Femur (tissue), 1 donor: ENCODE measurements around the gene IMPG1.

Experiments
- DNase-seq: peaks from one replicate; pipeline ENCODE4 v3.0.0-alpha.2; 2017

The IMPG1 gene

DNA sequence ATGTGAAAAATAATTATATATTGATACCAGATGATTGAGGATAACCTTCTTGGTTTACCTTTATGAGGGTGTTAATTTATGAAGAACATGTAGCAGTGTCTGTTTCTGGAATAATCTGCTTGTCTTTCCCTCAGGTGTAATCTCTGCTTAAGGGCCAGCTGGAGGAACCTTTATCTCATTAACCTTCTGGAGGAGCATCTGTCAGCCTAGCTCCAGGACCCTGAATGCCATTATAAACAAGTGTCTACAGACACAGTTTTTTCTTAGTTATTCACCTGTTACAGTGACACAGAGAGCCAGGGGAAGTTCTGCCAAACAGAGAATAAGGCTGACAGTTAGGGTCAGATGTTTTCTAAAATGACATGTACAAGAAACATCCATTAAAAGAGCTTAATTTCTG lies at the start of gene IMPG1:
IMPG1 (minus strand) TSS at position 101 of the 400 bp plus-strand sequence. CDS start 174 bp downstream, outside the sequence.
- DNase-seq: no peak

DNA sequence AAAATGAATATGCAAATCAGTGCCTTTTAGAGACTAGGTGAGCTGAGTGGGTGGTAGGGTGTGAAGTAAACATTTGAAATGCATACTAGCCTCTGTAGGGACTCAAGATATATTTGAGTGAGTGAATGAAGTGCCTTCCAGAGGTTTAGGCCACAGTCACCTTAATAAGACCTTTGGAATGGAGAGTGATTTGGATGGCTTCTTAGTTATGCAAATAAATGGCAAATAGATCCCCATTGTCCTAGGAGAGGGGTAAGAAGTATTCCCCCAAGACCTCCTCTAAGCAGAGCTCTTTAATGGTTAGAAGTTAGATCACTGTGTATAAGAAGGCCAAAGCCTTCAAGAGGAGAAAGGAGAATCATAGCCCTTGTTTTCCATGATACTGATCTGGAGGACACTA lies 47.8 kb upstream of the IMPG1 start:
- no peak for DNase-seq

- DNase-seq: no peak
Measured at GRCh38 chr6:76073281-76073680, 819 bp upstream of the IMPG1 start.

DNA sequence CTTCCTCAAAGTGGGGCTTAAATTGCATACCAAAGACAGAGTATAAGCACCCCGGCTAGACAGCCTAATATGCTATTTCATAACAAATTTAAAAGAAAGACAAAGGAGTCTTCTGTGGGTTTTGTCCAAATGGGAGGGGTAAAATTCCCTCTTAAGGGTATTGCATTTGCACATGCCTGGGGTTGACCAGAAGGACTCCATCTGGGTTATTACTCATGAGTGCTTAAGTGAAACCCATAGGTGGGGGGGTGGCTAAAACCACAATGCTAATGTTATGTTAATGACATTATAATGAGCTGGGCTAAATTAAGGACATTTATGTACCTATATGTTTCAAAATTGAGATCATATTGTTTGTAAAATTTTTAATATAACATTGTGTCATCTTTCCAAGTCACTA lies 15.0 kb downstream of the IMPG1 start:
- DNase-seq: no peak

GRCh38 chr6:76052314-76052713 lies 20.1 kb downstream of the IMPG1 start:
- DNase-seq: no peak

GRCh38 chr6:76043690-76044089 lies 28.8 kb downstream of the IMPG1 start:
- no peak for DNase-seq

DNA sequence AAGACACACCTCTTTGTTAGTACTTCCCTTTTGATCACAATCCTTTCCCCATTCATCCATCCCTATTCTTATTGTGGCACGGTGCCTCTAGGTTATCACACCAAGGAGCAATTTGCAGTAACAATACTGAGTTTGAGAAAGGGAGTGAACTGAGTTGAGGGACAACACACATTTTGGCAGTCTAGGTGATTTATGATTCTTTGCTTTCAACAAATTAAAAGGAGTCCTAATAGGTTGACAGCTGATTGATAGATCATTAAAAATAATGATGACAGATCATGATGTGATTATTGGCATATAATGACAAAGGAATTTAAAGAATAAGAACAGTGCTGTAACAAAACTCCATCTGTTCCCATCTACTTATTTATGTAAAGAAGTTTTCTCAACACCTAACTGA lies 36.7 kb downstream of the IMPG1 start:
- no peak for DNase-seq

- DNase-seq: no peak
Measured at GRCh38 chr6:76026101-76026500, 46.4 kb downstream of the IMPG1 start.

- no peak for DNase-seq
Measured at GRCh38 chr6:76014626-76015530, 57.6 kb downstream of the IMPG1 start.

DNA sequence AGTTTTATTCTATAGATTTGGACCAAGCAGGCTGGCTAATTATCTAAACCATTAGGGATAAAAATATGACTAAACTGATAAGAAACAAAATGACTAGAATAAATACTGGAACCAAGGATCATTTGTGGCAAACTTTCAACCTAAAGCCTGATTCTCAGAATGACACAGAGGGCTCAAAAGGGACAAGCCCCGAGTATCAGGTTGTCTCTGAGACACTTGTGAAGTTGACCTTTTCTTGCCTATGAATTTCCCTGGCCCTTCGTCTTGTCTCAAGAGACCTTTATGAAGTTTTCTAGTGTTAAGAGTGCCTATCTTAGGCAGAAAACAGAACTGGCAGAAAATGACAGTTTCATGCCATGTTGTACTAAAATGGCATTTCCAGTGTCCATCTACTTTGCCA lies 68.3 kb downstream of the IMPG1 start:
- DNase-seq: no peak

GRCh38 chr6:76003686-76004085 lies 68.8 kb downstream of the IMPG1 start:
- DNase-seq: no peak

- no peak for DNase-seq
Measured at GRCh38 chr6:76003113-76003512, 69.3 kb downstream of the IMPG1 start.

DNA sequence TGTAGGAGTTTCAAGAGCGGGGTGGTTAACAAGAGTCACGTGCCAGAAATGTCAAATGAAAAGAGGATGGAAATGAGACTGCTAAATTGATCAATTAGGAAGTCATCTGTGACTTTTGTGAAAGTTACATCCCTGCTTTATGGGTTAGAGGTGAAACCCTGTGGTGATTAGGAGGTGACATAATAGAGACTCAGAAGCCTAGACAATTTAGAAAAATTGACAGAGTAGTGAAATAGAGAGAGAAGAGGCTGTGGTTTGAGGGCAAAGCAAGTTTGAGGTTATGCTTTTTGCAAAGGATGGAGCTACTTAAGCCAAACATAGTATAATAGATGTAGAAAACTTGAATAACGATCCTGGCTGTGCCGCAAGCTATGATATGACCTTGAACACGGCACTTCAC lies 71.8 kb downstream of the IMPG1 start:
- DNase-seq: no peak

- no peak for DNase-seq
Measured at GRCh38 chr6:75997696-75998095, 74.8 kb downstream of the IMPG1 start.

DNA sequence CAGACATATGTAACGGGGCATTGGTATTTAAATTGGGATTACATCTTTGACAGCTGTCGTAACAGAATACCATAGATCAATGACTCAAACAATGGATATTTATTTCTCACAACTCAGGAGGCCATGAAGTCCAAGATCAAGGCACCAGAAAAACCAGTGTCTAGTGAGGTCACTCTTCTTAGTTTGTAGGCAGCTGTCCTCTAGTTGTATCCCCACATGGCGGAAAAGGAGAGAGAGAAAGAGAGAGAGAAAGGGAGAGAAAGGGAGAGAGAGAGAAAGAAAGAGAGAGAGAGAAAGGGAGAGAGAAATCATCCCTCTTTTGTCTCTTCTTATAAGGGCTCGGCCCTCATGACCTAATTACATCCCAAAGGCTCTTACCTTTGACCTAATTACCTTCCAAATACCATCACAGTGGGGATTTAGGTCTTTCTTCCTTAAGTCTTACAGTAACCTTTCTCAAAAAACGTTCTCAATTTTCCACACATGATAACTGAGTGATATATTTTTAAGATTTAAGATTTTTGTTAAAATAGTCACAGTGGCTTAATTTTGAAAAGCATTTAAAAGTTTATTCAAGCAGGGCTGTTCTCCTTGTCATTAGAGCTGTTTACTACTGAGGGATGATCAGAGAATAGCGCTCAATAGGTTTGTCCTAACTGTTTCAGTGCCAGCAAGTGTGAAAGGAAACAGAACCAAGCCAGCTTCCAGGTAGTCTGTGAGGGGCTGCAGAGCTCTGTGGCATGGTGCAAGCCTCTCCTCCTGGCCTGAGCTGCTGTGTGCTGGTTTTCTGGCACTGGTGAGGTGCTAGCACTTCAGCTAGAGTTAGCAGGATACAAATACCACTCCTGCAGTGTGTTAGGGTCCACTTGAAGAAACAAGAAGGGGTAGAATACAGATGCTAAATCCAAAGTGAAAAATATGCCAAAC lies 79.0 kb downstream of the IMPG1 start:
- DNase-seq: no peak

- DNase-seq: no peak
Measured at GRCh38 chr6:75991941-75992340, 80.5 kb downstream of the IMPG1 start.

- DNase-seq: no peak
Measured at GRCh38 chr6:75986935-75987334, 85.5 kb downstream of the IMPG1 start.

DNA sequence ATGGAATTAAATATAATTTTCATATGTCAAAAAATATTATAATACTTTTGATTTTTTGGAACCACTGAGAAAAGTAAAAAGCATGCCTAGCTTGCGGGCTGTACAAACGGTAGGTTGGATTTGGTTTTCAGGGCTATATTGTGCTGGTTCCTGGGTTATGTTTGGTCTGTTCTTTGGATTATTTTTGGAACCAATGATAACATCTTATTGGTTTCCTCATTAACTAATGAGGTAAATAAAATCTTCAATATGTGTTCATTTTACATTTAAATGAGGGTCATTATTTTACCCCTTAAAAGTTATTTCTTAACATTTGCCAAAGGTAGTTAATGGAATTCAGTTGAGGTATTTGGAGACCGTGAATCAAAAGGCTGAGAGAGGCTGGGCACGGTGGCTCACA lies 96.6 kb downstream of the IMPG1 start:
- DNase-seq: no peak

- DNase-seq: no peak
Measured at GRCh38 chr6:75970093-75970492, 102.4 kb downstream of the IMPG1 start.

- no peak for DNase-seq
Measured at GRCh38 chr6:75968143-75968542, 104.3 kb downstream of the IMPG1 start.

GRCh38 chr6:75963569-75963968 lies 108.9 kb downstream of the IMPG1 start:
- no peak for DNase-seq

DNA sequence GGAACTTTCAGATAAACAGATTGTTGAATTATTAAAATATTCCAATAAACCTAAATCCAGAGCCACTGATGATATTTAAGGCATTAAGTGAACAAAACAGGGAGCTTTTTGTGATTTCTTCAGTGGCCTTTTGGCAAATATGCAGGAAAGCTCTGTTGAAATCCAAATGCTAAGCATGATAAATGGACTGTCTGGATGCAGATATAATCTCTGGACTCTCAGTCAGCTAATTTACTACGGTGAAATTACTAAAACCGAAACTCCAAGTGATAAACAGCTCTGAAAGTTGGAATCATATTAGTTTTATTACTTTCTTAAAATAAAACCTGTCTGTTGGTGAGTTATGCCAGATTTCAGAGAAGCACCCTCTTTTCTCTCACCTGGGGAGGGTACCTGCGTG lies 120.3 kb downstream of the IMPG1 start:
- no peak for DNase-seq

DNA sequence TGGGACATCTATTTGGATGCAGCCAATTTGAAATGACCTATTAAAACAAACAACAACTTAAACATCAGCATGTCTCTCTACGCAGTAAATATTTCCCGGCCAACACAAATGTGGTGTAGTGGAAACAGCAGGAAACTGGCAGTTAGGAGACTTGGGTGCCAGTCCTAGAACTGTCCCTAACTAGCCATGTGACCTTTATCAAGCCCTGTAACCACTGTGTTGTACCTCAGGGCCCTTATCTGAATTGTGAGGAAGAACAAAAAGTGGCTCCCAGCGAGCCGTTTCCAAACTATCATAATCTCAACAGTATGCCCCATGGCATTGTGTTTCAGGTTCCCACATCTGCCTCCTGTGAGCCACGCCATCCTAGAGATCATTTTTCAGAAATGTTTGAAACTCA lies 124.5 kb downstream of the IMPG1 start:
- no peak for DNase-seq
